GM21786 (cell line): ENCODE measurements around the gene GYG2.
"Not testable (repeated sequence)": the region's sequence is repeated elsewhere in the genome, so short reads cannot be mapped to it uniquely, and the experiment has no call there.

Source experiments
- ATAC-seq: cut with Tn5 transposase; IDR thresholded peaks from one replicate; pipeline ENCODE4 v1.9.1; 2021; ENCODE audit not compliant: unreplicated experiment

The GYG2 gene

GRCh38 chrX:2867206-2867605 lies 38.5 kb downstream of the GYG2 start:
- no peak for ATAC-seq

DNA sequence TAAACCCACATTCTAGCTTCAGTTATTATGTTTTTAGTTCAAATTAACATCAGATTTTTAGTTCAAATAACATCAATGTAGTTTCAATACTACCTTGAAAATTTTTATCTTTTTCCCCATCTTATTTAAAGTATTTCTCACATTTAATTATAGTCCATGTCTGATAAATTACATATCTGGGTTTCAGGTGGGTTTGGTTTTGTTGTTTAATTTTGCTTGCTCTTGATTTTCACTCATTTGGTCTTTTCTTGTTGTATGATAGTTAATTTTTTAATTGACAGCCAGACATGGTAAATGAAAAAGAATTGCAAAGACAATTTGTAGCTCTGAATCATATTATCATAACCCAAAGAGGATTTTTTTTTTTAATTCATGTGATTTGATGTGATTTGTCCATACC lies 41.9 kb downstream of the GYG2 start:
- ATAC-seq, result no peak

DNA sequence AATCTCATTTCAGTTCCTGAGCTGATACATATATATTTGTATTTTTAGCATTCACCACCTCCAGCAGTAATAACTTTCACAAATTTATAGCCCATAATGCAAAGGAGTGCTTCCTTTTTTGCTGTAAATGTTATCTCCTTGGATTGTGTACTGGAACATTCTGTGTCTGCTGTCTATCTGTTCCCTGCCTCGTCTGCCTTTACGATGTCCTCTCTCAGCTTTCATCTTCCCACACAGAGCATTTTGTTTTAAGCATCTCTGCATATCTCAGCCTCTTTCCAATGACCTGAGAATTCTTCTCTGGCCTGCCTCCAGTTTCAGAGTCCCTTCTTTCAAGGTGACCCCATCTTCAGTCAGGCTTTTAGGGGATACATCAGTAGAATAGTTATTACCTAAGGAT lies 43.1 kb downstream of the GYG2 start:
- ATAC-seq, result no peak

GRCh38 chrX:2872671-2873277 lies 44.0 kb downstream of the GYG2 start:
- ATAC-seq, result no peak

DNA sequence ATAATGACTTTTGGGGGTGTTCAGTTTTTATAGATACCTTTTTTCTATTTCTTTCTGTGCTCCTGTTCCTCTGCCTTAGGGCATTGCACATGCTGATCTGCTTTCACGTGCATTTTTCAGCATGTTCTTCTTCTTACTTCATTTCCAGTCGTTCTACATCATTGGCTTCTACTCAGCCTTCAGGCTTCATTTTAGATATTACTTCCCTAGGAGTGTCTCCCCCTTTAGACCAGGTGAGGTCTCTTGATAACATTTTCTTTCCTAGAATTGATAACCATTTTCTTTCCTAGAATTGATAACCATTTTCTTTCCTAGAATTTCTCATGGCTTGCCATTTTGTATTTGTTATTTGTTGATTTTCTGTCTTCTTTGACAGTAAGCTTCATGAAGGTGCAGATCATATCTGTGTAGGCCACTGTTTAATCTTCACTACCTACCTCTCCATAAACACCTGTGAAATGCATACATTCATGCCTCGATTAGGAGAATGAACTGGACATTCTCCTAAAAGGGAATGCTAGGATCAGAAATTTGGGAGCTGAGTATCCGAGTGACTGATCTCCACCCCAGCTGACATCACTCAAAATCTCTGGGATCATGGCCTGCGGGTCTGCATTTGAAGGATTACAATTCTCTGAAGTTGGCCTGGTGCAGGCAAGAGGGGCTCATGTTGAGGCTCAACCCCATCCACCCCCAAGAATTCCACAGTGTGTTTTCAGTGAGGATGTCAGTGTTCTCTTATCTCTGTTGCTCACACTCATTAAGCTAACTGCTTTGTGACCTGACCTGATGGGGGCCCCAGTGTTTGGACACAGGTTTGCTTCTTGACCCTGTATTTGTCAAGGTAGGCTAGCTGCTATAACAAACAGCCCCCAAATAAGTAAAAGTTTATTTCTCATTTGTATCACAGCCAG lies 45.7 kb downstream of the GYG2 start:
- no peak for ATAC-seq

GRCh38 chrX:2875136-2875481 lies 46.4 kb downstream of the GYG2 start:
- ATAC-seq, result no peak

DNA sequence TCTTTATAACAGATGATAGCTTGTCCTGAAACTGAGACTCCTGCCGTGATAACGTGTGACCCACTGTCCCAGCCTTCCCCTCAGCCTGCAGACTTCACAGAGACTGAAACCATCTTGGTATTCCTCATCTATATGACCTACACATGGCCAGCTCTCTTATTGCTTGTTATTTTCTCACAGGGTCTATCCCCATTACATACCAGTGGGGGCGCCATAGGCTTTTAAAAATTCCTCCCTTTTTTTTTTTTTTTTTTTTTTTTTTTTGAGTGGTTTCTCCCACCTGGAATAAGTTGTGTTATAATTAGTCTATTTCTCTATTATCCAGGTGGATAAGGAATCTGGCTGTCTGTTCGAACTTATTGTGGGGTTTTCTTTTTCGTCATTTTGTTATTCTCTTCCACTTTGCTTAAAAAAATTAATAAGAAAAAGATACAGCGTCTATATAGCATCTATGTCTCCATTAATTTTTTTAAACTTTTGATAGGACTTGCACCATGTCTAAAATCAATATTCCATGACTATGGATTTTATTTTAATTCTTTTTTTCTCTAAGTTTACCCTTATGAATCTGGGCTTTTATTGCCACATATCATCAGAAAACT lies 47.2 kb downstream of the GYG2 start:
- ATAC-seq, result no peak

- no peak for ATAC-seq
Measured at GRCh38 chrX:2878563-2878962, 49.8 kb downstream of the GYG2 start.

- no peak for ATAC-seq
Measured at GRCh38 chrX:2879670-2880069, 50.9 kb downstream of the GYG2 start.

- ATAC-seq, result no peak
Measured at GRCh38 chrX:2883770-2884169, 55.0 kb downstream of the GYG2 start.

GRCh38 chrX:2888309-2888708 lies 59.6 kb downstream of the GYG2 start:
- no peak for ATAC-seq

GRCh38 chrX:2889045-2889605 lies 60.4 kb downstream of the GYG2 start:
- ATAC-seq, result peak; percentile 16

DNA sequence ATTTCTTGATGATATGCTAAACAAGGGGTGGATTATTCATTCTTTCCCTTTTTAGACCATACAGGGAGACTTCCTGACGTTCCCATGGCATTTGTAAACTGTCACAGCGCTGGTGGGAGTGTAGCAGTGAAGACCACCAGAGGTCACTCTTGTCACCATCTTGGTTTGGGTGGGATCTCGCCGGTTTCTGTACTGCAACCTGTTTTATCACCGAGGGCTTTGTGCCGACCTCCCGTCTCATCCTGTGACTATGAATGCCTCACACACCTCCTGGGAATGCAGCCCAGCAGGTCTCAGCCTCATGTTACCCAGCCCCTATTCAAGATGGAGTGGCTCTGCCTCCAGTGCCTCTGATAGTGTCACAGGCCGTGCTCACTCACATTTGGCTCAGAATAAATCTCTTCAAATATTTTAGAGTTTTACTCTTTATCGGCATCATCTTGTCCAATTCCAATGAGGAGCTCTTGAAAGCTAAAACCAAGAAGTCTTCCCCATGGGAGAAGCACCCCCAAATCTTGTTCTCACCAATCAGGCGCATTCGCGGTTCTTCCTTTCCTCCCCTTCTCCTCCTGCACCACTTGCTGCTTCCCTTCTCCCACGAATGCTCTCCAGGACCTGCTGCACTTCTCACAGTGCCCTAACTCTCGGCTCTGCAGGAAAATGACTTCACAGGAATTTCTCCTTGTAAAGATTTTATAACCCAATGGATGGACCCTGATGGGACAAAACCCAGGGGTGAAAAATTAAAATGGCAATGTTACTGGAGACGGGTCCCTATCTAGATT lies 61.2 kb downstream of the GYG2 start:
- peak; percentile 49 for ATAC-seq

- not testable (repeated sequence) for ATAC-seq
Measured at GRCh38 chrX:2890536-2891460, 62.1 kb downstream of the GYG2 start.

DNA sequence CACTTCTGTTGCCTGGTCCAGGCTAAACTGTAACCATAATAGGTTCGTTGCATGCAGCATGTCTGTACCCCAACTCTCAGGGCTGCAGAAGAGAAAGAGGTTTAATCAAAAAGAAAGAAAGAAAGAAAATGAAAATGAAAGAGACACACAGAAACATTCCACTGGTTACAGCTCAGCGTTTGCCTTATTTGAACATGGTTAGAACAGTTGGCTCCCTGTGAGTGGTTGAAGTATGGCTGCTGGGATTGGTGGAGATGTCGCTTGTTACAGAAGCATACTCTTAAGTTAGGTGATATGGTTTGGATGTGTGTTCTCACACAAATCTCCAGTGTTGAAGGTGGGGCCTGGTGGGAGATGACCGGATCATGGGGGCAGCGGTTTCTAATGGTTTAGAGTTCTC lies 64.1 kb downstream of the GYG2 start:
- no peak for ATAC-seq

DNA sequence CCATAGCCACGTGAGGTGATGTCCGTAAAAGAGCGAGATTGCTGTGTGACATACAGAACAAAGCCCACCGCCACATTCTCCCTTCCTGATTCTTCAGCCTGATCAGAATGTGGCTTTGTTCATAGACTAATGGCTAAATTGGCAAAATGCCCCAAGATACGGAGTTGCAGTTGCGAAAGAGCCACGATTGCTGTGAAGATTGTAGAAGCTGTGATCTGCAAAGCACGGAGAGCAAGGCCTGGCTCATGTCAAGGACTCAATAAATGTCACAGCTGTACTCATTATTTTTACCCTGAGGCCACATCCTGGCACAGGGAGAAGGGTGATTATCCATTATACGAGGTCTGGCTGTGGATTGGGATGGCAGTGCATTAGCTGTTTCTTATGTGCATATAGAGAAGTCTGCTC lies 66.2 kb downstream of the GYG2 start:
- no peak for ATAC-seq

DNA sequence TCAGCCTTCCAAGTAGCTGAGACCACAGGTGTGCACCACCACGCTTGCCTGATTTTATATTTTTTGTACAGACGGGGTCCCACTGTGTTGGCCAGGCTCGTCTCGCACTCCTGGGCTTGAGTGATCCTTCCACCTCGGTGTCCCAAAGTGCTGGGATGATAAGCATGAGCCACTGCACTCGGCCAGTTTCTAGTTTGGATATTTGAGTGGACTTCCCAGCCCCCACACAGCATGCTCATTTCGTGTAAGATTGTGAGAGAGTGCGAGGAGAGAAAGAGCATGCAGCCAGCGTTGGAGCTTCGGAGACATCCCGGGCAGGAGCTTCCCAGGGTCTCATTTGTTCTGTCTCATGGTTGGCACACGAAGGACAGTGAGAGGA lies 68.6 kb downstream of the GYG2 start:
- ATAC-seq, result no peak

- ATAC-seq, result peak; percentile 73
Measured at GRCh38 chrX:2897690-2898623, 69.2 kb downstream of the GYG2 start.
